IMR-90 (cell line): ENCODE data around the gene TTC38. TPM values are rescaled to one million over a fixed set of nuclear protein-coding genes. Genes with fewer than 3 reads are reported as not detected.

Experiments
- ATAC-seq: fragments of 200-7000 bp; cut with Tn5 transposase; 2 replicates; pipeline ENCODE4 v1.9.1; 2020; ENCODE audit warnings: low read depth, mild to moderate bottlenecking, moderate library complexity
- BruUV-seq: library from RNA; stranded (reverse); fragments of 400-500 nt; replicated peaks from 2 replicates; lab custom pipeline; 2021; lab: Mats Ljungman, UMichigan
- CTCF ChIA-PET: fragments of 300-600 bp; formaldehyde crosslinking; extraction: SDS; loops from one replicate; lab custom pipeline; 2021; ENCODE audit warnings: antibody characterized with exemption; lab: Yijun Ruan, JAX
- POLR2A ChIA-PET: fragments of 300-600 bp; sonication (Branson Sonifier 250); formaldehyde crosslinking; loops from one replicate; lab custom pipeline; 2022; ENCODE audit warnings: antibody characterized with exemption; ENCODE audit not compliant: unreplicated experiment; lab: Charles Lee
- DNase-seq: peaks from one replicate; pipeline ENCODE4 v3.0.0; 2013
- H2AFZ ChIP-seq: replicated peaks from 2 replicates; pipeline ENCODE3; 2013; ENCODE audit warnings: low read length, mild to moderate bottlenecking; ENCODE audit not compliant: poor library complexity
- H2AK5ac ChIP-seq: 2 replicates; pipeline ENCODE4 v1.6.1; 2013; ENCODE audit warnings: low read depth, low read length, inconsistent platforms
- H2AK9ac ChIP-seq: replicated peaks from 2 replicates; pipeline ENCODE3; 2013; ENCODE audit warnings: mild to moderate bottlenecking, low read depth, low read length, moderate library complexity; ENCODE audit not compliant: poor library complexity
- H2BK120ac ChIP-seq: 2 replicates; pipeline ENCODE4 v1.6.1; 2013; ENCODE audit warnings: low read depth, low read length, inconsistent platforms
- H2BK15ac ChIP-seq: 3 replicates; pipeline ENCODE4 v1.6.1; 2013; ENCODE audit warnings: low read depth, low read length, inconsistent platforms
- H2BK20ac ChIP-seq: 2 replicates; pipeline ENCODE4 v1.6.1; 2013; ENCODE audit warnings: low read depth, mild to moderate bottlenecking, inconsistent platforms, low read length, moderate library complexity
- H2BK5ac ChIP-seq: 2 replicates; pipeline ENCODE4 v1.6.1; 2013; ENCODE audit warnings: mild to moderate bottlenecking, low read depth, low read length, inconsistent platforms; ENCODE audit not compliant: poor library complexity, severe bottlenecking
- H3K14ac ChIP-seq: replicated peaks from 2 replicates; pipeline ENCODE4 v1.6.1; 2013; ENCODE audit warnings: low read depth, low read length, inconsistent platforms
- H3K18ac ChIP-seq: 2 replicates; pipeline ENCODE4 v1.6.1; 2013; ENCODE audit warnings: low read depth, low read length, control low read depth
- H3K23ac ChIP-seq: 2 replicates; pipeline ENCODE4 v1.6.1; 2013; ENCODE audit warnings: low read depth, low read length, inconsistent platforms
- H3K27ac ChIP-seq: 2 replicates; pipeline ENCODE4 v1.5.1; 2013; ENCODE audit warnings: mild to moderate bottlenecking, control low read depth, low read length; ENCODE audit not compliant: insufficient read depth
- H3K27me3 ChIP-seq: 2 replicates; pipeline ENCODE4 v1.6.1; 2013; ENCODE audit warnings: low read length; ENCODE audit not compliant: control insufficient read depth, insufficient read depth
- H3K36me3 ChIP-seq: 2 replicates; pipeline ENCODE4 v1.6.1; 2013; ENCODE audit warnings: low read length, mixed read lengths; ENCODE audit not compliant: control insufficient read depth, insufficient read depth
- H3K4ac ChIP-seq: 2 replicates; pipeline ENCODE4 v1.6.1; 2013; ENCODE audit warnings: low read depth, low read length, inconsistent platforms
- H3K4me1 ChIP-seq: 2 replicates; pipeline ENCODE4 v1.6.1; 2013; ENCODE audit warnings: low read length, mixed read lengths; ENCODE audit not compliant: control insufficient read depth, insufficient read depth
- H3K4me2 ChIP-seq: 2 replicates; pipeline ENCODE4 v1.6.1; 2013; ENCODE audit warnings: low read depth, mild to moderate bottlenecking, control low read depth, low read length, moderate library complexity
- H3K4me3 ChIP-seq: 2 replicates; pipeline ENCODE4 v1.5.1; 2013; ENCODE audit warnings: low read depth, mild to moderate bottlenecking, control low read depth, low read length, moderate library complexity; ENCODE audit not compliant: insufficient read depth
- H3K56ac ChIP-seq: 2 replicates; pipeline ENCODE4 v1.6.1; 2013; ENCODE audit warnings: low read length, inconsistent platforms; ENCODE audit not compliant: insufficient read depth; ENCODE audit errors: extremely low read depth
- H3K79me1 ChIP-seq, 2 experiments: 2 replicates each; pipeline ENCODE4 v1.6.1; 2013; ENCODE audit warnings: low read length in 2 of 2, inconsistent platforms in 1 of 2, low read depth in 1 of 2
- H3K9ac ChIP-seq: 2 replicates; pipeline ENCODE4 v1.6.1; 2013; ENCODE audit warnings: low read depth, low read length, control low read depth
- H3K9me1 ChIP-seq: 2 replicates; pipeline ENCODE4 v1.6.1; 2013; ENCODE audit warnings: low read length, inconsistent platforms; ENCODE audit not compliant: insufficient read depth
- H3K9me3 ChIP-seq: 2 replicates; pipeline ENCODE4 v1.6.1; 2013; ENCODE audit warnings: low read length; ENCODE audit not compliant: control insufficient read depth, insufficient read depth
- H4K20me1 ChIP-seq: 2 replicates; pipeline ENCODE4 v1.6.1; 2013; ENCODE audit warnings: low read length, inconsistent platforms; ENCODE audit not compliant: insufficient read depth
- H4K5ac ChIP-seq: 2 replicates; pipeline ENCODE4 v1.6.1; 2013; ENCODE audit warnings: mild to moderate bottlenecking, low read depth, low read length, control low read depth
- H4K8ac ChIP-seq, 2 experiments: 2 replicates each; pipeline ENCODE4 v1.6.1; 2013; ENCODE audit warnings: low read depth in 2 of 2, low read length in 2 of 2, control low read depth in 1 of 2, inconsistent platforms in 1 of 2
- H4K91ac ChIP-seq: 2 replicates; pipeline ENCODE4 v1.6.1; 2013; ENCODE audit warnings: low read depth, low read length, inconsistent platforms; ENCODE audit not compliant: insufficient read depth
- MAFK ChIP-seq: IDR thresholded peaks from 2 replicates; pipeline ENCODE4 v1.6.1; 2012; ENCODE audit warnings: low read depth, low read length, improper control_type of control experiment
- MAZ ChIP-seq: IDR thresholded peaks from 2 replicates; pipeline ENCODE4 v1.6.1; 2012; ENCODE audit warnings: low read depth, mild to moderate bottlenecking, low read length, improper control_type of control experiment, moderate library complexity, borderline replicate concordance
- POLR2A ChIP-seq: IDR thresholded peaks from 2 replicates; pipeline ENCODE4 v1.6.1; 2012; ENCODE audit warnings: mild to moderate bottlenecking, low read depth, low read length
- WGBS, 2 experiments: methylation state at CpG; one replicate each; pipeline versions ENCODE4 v1.1.5 to v1.1.7; 2013; ENCODE audit warnings: missing lambda C conversion rate in 2 of 2; ENCODE audit not compliant: insufficient read length in 1 of 2; ENCODE audit errors: extremely low coverage in 2 of 2; 5-methylcytosine and 5-hydroxymethylcytosine counted together
- dilution Hi-C: fragments of 300-500 bp; cut with HindIII; formaldehyde crosslinking; loops from one replicate; pipeline ENCODE4 v1.14.3; 2018; ENCODE audit warnings: low sequenced_read_pairs; ENCODE audit not compliant: unreplicated experiment
- in situ Hi-C: fragments of 300-500 bp; cut with MboI; formaldehyde crosslinking; loops from 3 replicates; pipeline ENCODE4 v1.14.3; 2019; ENCODE audit warnings: low sequenced_read_pairs, inconsistent platforms, mixed read lengths
- intact Hi-C: fragments of 100-400 bp; cut with micrococcal nuclease; formaldehyde crosslinking; loops from 2 replicates; pipeline ENCODE4 v1.10.0; 2022
- polyA plus RNA-seq, 3 experiments: library from polyadenylated mRNA; depleted of rRNA; stranded (reverse); fragments of >200 nt; gene quantifications; 2 replicates each; pipeline ENCODE4 v1.2.3, GENCODE V29; 2012; ENCODE audit warnings: low replicate concordance in 1 of 3
- total RNA-seq: library from RNA; depleted of rRNA; stranded (reverse); fragments of >200 nt; gene quantifications from 2 replicates; pipeline ENCODE4 v1.2.3, GENCODE V29; 2012
- TF ChIP-seq, protein P1 (sequence below): fragments of 150-350 bp; IDR thresholded peaks from 2 replicates; pipeline ENCODE4 v1.6.1; 2017; ENCODE audit warnings: mild to moderate bottlenecking, antibody characterized with exemption, low read length, low read depth

Gene TTC38
- total and polyA plus RNA-seq, 2 of the 4 experiments (the other 2 are of a cell fraction), result 43.6 to 52.3 TPM

DNA sequence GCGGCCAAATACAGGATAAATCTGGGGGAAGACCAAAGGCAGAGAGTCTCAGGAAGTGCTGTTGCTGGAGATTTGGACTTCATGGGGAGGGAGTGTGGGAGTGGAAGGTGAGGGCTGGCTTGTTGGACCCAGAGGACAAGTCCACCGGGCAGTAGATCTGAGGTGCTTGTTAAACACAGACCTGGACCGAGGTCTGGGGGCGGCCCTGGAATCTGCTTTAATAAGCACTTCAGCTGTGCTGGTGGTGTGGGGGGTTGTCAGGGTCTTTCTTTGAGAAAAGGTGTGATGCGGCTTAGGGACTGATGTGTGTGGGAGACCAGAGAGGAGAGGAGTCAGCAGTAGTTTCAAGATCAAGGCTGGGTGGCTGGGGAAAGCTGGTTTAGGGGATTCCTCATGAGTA, 72.1 kb downstream of the TTC38 start:
- no peak overlapping the region for H4K5ac ChIP-seq
- peaks cover 50% of the 10 kb centered on the region for H3K36me3 ChIP-seq
- H3K4me1 ChIP-seq, result peaks cover 2% of the 10 kb centered on the region; the same call in 1 of the 2 replicates
- ATAC-seq, result no peak
- no peak overlapping the region for H2BK120ac ChIP-seq
- H2AK9ac ChIP-seq, result no peak overlapping the region
- peaks cover 6% of the 10 kb centered on the region; the same call in 1 of the 2 replicates for H3K9me1 ChIP-seq
- no peak overlapping the region for H3K4me2 ChIP-seq
- WGBS, 2 experiments, result 96% methylated on average over 5 of the region's 5 CpGs; no CpG with 5 or more reads in 1 of the 2 experiments
- H3K56ac ChIP-seq, result no peak overlapping the region
- H2BK15ac ChIP-seq, result no peak overlapping the region
- no peak overlapping the region for H4K91ac ChIP-seq
- no peak overlapping the region for H3K27ac ChIP-seq
- H3K23ac ChIP-seq, result no peak overlapping the region
- no peak overlapping the region for H4K8ac ChIP-seq
- no peak overlapping the region for H2BK20ac ChIP-seq
- no peak overlapping the region for H3K14ac ChIP-seq
- no peak overlapping the region for H2BK5ac ChIP-seq
- in situ Hi-C loops (no loop called here), intact Hi-C loops (no loop called here), dilution Hi-C loops (no loop called here)
- no peak overlapping the region for H3K18ac ChIP-seq
- H3K4me3 ChIP-seq, result no peak overlapping the region
- POLR2A ChIA-PET, result no interaction called here
- CTCF ChIA-PET, result no interaction called here
- DNase-seq, result no peak
- H2AFZ ChIP-seq, result no peak overlapping the region
- no peaks in the 10 kb centered on the region for H3K9me3 ChIP-seq
- no TSS peak for BruUV-seq
- no peak overlapping the region for H2AK5ac ChIP-seq
- TF ChIP-seq POLR2A (no peak), MAFK (no peak), MAZ (no peak)
- TF ChIP-seq, protein P1, sequence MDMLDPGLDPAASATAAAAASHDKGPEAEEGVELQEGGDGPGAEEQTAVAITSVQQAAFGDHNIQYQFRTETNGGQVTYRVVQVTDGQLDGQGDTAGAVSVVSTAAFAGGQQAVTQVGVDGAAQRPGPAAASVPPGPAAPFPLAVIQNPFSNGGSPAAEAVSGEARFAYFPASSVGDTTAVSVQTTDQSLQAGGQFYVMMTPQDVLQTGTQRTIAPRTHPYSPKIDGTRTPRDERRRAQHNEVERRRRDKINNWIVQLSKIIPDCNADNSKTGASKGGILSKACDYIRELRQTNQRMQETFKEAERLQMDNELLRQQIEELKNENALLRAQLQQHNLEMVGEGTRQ, result no peak
- no peaks in the 10 kb centered on the region for H3K27me3 ChIP-seq
- H3K79me1 ChIP-seq, result peaks cover 42 to 46% of the 10 kb centered on the region in 2 experiments
- no peak overlapping the region for H3K4ac ChIP-seq
- peaks cover 9% of the 10 kb centered on the region; the same call in 1 of the 2 replicates for H4K20me1 ChIP-seq
- no peak overlapping the region for H3K9ac ChIP-seq
